Stomach (tissue), 19 donors: Measurements from ENCODE around the gene FOXN3. TPM values are rescaled to one million over a fixed set of nuclear protein-coding genes. Genes with fewer than 3 reads are reported as not detected.

Source experiments
- DNase-seq, 2 donors: peaks; one replicate each; pipeline versions ENCODE4 v3.0.0 to v3.0.0-alpha.2; 2013 to 2019
- H3K27ac ChIP-seq, 5 donors: fragments of 200-600 bp in 4 of 5; sonication (generic) in 4 of 5; one replicate each; pipeline ENCODE4 v1.5.1; 2013 to 2019; ENCODE audit warnings: mild to moderate bottlenecking in 1 of 5, moderate library complexity in 1 of 5
- H3K27me3 ChIP-seq, 3 donors: fragments of 200-600 bp; sonication (generic); one replicate each; pipeline ENCODE4 v1.5.1; 2017 to 2019; ENCODE audit warnings: mixed run types in 1 of 3
- H3K36me3 ChIP-seq, 4 donors: fragments of 200-600 bp; sonication (generic); 1 replicate in 3 of 4; 2 replicates in 1 of 4; pipeline ENCODE4 v1.5.1; 2016 to 2019
- H3K4me1 ChIP-seq, 4 donors: fragments of 200-600 bp; sonication (generic); one replicate each; pipeline ENCODE4 v1.5.1; 2016 to 2019
- H3K4me3 ChIP-seq, 4 donors: fragments of 200-600 bp; sonication (generic) in 3 of 4; one replicate each; pipeline ENCODE4 v1.5.1; 2016 to 2019; ENCODE audit warnings: mild to moderate bottlenecking in 1 of 4
- H3K9me3 ChIP-seq, 4 donors: fragments of 200-600 bp; sonication (generic); one replicate each; pipeline ENCODE4 v1.5.1; 2016 to 2019
- CTCF ChIP-seq, 7 experiments: fragments of 450-650 bp in 4 of 7; fragments of 200-600 bp in 3 of 7; sonication (generic) in 3 of 7; IDR thresholded peaks; one replicate each; pipeline ENCODE4 v1.5.1; 2016 to 2019; ENCODE audit warnings: antibody characterized with exemption in 7 of 7, control low read depth in 2 of 7, mild to moderate bottlenecking in 1 of 7
- EP300 ChIP-seq: sonication (generic); formaldehyde crosslinking; IDR thresholded peaks from one replicate; pipeline ENCODE4 v1.6.1; 2017; ENCODE audit warnings: antibody characterized with exemption
- POLR2A ChIP-seq, 4 donors: fragments of 450-650 bp; IDR thresholded peaks; one replicate each; pipeline ENCODE4 v1.6.1; 2016; ENCODE audit warnings: antibody characterized with exemption in 4 of 4, control low read depth in 2 of 4, mild to moderate bottlenecking in 1 of 4, moderate library complexity in 1 of 4
- POLR2AphosphoS5 ChIP-seq, 3 donors: sonication (generic); formaldehyde crosslinking; IDR thresholded peaks; one replicate each; pipeline ENCODE4 v1.6.1; 2016; ENCODE audit warnings: antibody characterized with exemption in 3 of 3
- WGBS, 5 donors: extraction: QIAGEN DNeasy Blood & Tissue Kit in 3 of 5; methylation state at CpG; one replicate each; pipeline versions ENCODE4 v1.1.5 to v1.1.7; 2013 to 2018; 5-methylcytosine and 5-hydroxymethylcytosine counted together
- intact Hi-C: fragments of 100-400 bp; cut with DNase I; formaldehyde crosslinking; loops from one replicate; pipeline ENCODE4 v1.15.1; 2023; ENCODE audit warnings: low total_unique reads
- long read RNA-seq, 10 donors: transcript quantifications; one replicate each; lab custom pipeline, GENCODE V29; 2026
- polyA plus RNA-seq, 3 donors: library from polyadenylated mRNA; stranded (reverse); fragments of 200-250 nt; gene quantifications; one replicate each; pipeline ENCODE4 v1.2.3, GENCODE V29; 2013
- total RNA-seq, 5 donors: library from RNA; depleted of rRNA; stranded (reverse); fragments of >200 nt; gene quantifications; one replicate each; pipeline versions ENCODE4 v1.1.0 to v1.2.3, GENCODE V29; 2014 to 2016
- donor health status: healthy with polysubstance abuse.
- donor health status: Bipolar disorder and iron deficiency.
- donor health status: healthy.

Gene FOXN3
- total RNA-seq = 100 to 1,000 TPM in 3 of 5 donors, 10 to 100 TPM in 2; 37.4 to 126 (median 100) TPM
- 10 to 100 TPM; 12.5 to 38.5 (median 23.0) TPM for polyA plus RNA-seq
- long read RNA-seq, donor 1, partial matches to known transcripts = 0 of 2 reads
- long read RNA-seq, donor 1, other reads (novel, unspliced or antisense) = 0 of 2 reads
- long read RNA-seq, donor 2, partial matches to known transcripts = 0 of 2 reads
- long read RNA-seq, donor 2, other reads (novel, unspliced or antisense) = 0 of 2 reads
- long read RNA-seq, donor 3, partial matches to known transcripts = 0 of 2 reads
- long read RNA-seq, donor 3, other reads (novel, unspliced or antisense) = 0 of 2 reads
- long read RNA-seq, donor 4 = 0 reads
- long read RNA-seq, donor 5, transcript FOXN3-219 (5 exons, 2,421 nt) = major isoform, 5 of 11 reads
- long read RNA-seq, donor 5, partial matches to known transcripts = 0 of 11 reads
- long read RNA-seq, donor 5, other reads (novel, unspliced or antisense) = 0 of 11 reads
- long read RNA-seq, donor 6, transcript FOXN3-214 (6 exons, 2,692 nt) = major isoform, 5 of 35 reads
- long read RNA-seq, donor 6, partial matches to known transcripts = 5 of 35 reads
- long read RNA-seq, donor 6, other reads (novel, unspliced or antisense) = 20 of 35 reads
- long read RNA-seq, donor 7, partial matches to known transcripts = 0 of 5 reads
- long read RNA-seq, donor 7, other reads (novel, unspliced or antisense) = 0 of 5 reads
- long read RNA-seq, donor 8, partial matches to known transcripts = 0 of 2 reads
- long read RNA-seq, donor 8, other reads (novel, unspliced or antisense) = 0 of 2 reads
- long read RNA-seq, donor 9, partial matches to known transcripts = 0 of 3 reads
- long read RNA-seq, donor 9, other reads (novel, unspliced or antisense) = 0 of 3 reads
- long read RNA-seq, donor 10, partial matches to known transcripts = 0 of 2 reads
- long read RNA-seq, donor 10, other reads (novel, unspliced or antisense) = 0 of 2 reads

GRCh38 chr14:89417091-89417464 lies at the start of gene FOXN3:
FOXN3 (minus strand) TSS chr14:89417233; CDS start chr14:89412476, 4,757 bp downstream.
- Histone ChIP-seq H3K9me3 (no peaks in the 10 kb centered on the region), H3K36me3 (peaks cover 0 to 6% (median 6%) of the 10 kb centered on the region in 4 donors), H3K4me3 (peak within 1 kb of the TSS; percentile 78 to 92 (median 90)), H3K4me1 (peaks cover 20 to 71% (median 40%) of the 10 kb centered on the region in 4 donors), H3K27me3 (no peaks in the 10 kb centered on the region), H3K27ac (peak within 1 kb of the TSS; percentile 95 to 99 (median 99))
- intact Hi-C loops = no loop called here
- peak; percentile 92 to 98 for DNase-seq
- TF ChIP-seq POLR2A (IDR thresholded peaks at IDR 0.05) = no peak
- TF ChIP-seq POLR2AphosphoS5 (IDR thresholded peaks at IDR 0.05) = peak; percentile 62 to 79 (median 65)
- TF ChIP-seq EP300 = no peak
- no peak for TF ChIP-seq CTCF (IDR thresholded peaks at IDR 0.05)
- WGBS, 5 donors = 0 to 2% (median 0%) methylated on average over 7 to 53 of the region's 54 CpGs

- WGBS, 5 donors = 76 to 91% (median 87%) methylated on average over 5 of the region's 5 CpGs
- no peak overlapping the region for H3K27ac ChIP-seq
- no peaks in the 10 kb centered on the region for H3K36me3 ChIP-seq
- no peaks in the 10 kb centered on the region for H3K9me3 ChIP-seq
- intact Hi-C loops = no loop called here
- DNase-seq = no peak
- peaks cover 0 to 25% (median 18%) of the 10 kb centered on the region in 4 donors for H3K4me1 ChIP-seq
- H3K27me3 ChIP-seq = no peaks in the 10 kb centered on the region
- H3K4me3 ChIP-seq = no peak overlapping the region
- TF ChIP-seq CTCF (IDR thresholded peaks at IDR 0.05) = no peak
- no peak for TF ChIP-seq EP300
- no peak for TF ChIP-seq POLR2AphosphoS5 (IDR thresholded peaks at IDR 0.05)
- TF ChIP-seq POLR2A (IDR thresholded peaks at IDR 0.05) = no peak
Measured at GRCh38 chr14:89466484-89466883, 49.5 kb upstream of the FOXN3 start.

- Histone ChIP-seq H3K4me3 (no peak overlapping the region), H3K9me3 (no peaks in the 10 kb centered on the region), H3K27me3 (no peaks in the 10 kb centered on the region), H3K27ac (no peak overlapping the region), H3K36me3 (no peaks in the 10 kb centered on the region), H3K4me1 (peaks cover 0 to 19% (median 15%) of the 10 kb centered on the region in 4 donors)
- intact Hi-C loops = no loop called here
- DNase-seq = no peak
- WGBS, 5 donors = 68 to 75% (median 72%) methylated on average over 5 of the region's 5 CpGs
- no peak for TF ChIP-seq CTCF (IDR thresholded peaks at IDR 0.05)
- no peak for TF ChIP-seq POLR2AphosphoS5 (IDR thresholded peaks at IDR 0.05)
- TF ChIP-seq POLR2A (IDR thresholded peaks at IDR 0.05) = no peak
- TF ChIP-seq EP300 = no peak
Measured at GRCh38 chr14:89465876-89466275, 48.8 kb upstream of the FOXN3 start.

- H3K36me3 ChIP-seq = no peaks in the 10 kb centered on the region
- peaks cover 0 to 16% (median 13%) of the 10 kb centered on the region in 4 donors for H3K4me1 ChIP-seq
- H3K4me3 ChIP-seq = no peak overlapping the region
- no peak overlapping the region for H3K27ac ChIP-seq
- no peaks in the 10 kb centered on the region for H3K27me3 ChIP-seq
- H3K9me3 ChIP-seq = no peaks in the 10 kb centered on the region
- TF ChIP-seq EP300 (no peak), POLR2A (IDR thresholded peaks at IDR 0.05) (no peak), POLR2AphosphoS5 (IDR thresholded peaks at IDR 0.05) (no peak), CTCF (IDR thresholded peaks at IDR 0.05) (no peak)
- intact Hi-C loops = no loop called here
- no peak for DNase-seq
- 95 to 100% (median 97%) methylated on average over 3 of the region's 3 CpGs for WGBS, 5 donors
Measured at GRCh38 chr14:89461256-89461655, 44.2 kb upstream of the FOXN3 start.
